ENCODE data around the gene CYBB. TPM values are rescaled to one million over a fixed set of nuclear protein-coding genes. Genes with fewer than 3 reads are reported as not detected.

The CYBB gene
- total and polyA plus RNA-seq, 2 donors from 2014 or later: 3.5 to 43.7 TPM

DNA sequence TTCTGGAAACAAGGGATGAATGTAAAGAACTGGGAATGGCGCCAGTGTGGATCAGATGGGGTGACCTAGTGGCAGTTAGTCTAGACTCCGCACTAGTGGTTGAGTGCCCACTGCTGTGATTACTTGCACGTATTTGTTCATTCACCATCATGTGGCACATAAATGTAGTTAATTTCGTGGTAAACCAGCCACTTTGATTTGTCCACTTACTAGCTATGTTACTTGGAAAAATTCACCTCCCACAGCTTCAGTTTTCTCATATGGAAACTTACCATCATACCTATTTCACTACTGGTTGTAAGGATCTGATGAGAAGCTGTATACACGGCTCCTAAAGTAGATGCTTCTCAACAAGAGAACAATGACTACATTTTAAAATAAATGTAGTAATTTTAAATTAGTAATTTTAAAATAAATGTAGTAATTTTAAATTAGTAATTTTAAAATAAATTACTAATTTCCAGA lies 67.9 kb downstream of the CYBB start:
- Histone ChIP-seq H3K4me3 (ENCODE audit: low read length in 3 of 3) (peak overlapping the region; percentile 73 to 86 (median 78)), H3K27ac (ENCODE audit: low read depth in 2 of 2, low read length in 2 of 2) (peak overlapping the region; percentile 76 to 80), H3K27me3 (ENCODE audit: control insufficient read depth, insufficient read depth, low read length) (no peaks in the 10 kb centered on the region), H3K9me3 (ENCODE audit: control insufficient read depth in 2 of 3, insufficient read depth in 1 of 3, low read length in 3 of 3) (no peaks in the 10 kb centered on the region), H3K36me3 (ENCODE audit: control insufficient read depth in 2 of 3, insufficient read depth in 3 of 3, low read length in 3 of 3) (no peaks in the 10 kb centered on the region), H3K4me1 (ENCODE audit: control insufficient read depth in 2 of 3, insufficient read depth in 2 of 3, low read depth in 1 of 3, low read length in 3 of 3) (no peaks in the 10 kb centered on the region), H3K9ac (ENCODE audit: low read length in 3 of 3) (peak overlapping the region; percentile 69 to 86 (median 76))
- no peak for DNase-seq
- FAIRE-seq: peak; percentile 99
- TF ChIP-seq, protein P1, sequence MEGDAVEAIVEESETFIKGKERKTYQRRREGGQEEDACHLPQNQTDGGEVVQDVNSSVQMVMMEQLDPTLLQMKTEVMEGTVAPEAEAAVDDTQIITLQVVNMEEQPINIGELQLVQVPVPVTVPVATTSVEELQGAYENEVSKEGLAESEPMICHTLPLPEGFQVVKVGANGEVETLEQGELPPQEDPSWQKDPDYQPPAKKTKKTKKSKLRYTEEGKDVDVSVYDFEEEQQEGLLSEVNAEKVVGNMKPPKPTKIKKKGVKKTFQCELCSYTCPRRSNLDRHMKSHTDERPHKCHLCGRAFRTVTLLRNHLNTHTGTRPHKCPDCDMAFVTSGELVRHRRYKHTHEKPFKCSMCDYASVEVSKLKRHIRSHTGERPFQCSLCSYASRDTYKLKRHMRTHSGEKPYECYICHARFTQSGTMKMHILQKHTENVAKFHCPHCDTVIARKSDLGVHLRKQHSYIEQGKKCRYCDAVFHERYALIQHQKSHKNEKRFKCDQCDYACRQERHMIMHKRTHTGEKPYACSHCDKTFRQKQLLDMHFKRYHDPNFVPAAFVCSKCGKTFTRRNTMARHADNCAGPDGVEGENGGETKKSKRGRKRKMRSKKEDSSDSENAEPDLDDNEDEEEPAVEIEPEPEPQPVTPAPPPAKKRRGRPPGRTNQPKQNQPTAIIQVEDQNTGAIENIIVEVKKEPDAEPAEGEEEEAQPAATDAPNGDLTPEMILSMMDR (IDR thresholded peaks at IDR 0.05; ENCODE audit: borderline replicate concordance, extremely low read depth, insufficient read depth): no peak
- intact Hi-C loops (cut with DNase I): no loop called here

DNA sequence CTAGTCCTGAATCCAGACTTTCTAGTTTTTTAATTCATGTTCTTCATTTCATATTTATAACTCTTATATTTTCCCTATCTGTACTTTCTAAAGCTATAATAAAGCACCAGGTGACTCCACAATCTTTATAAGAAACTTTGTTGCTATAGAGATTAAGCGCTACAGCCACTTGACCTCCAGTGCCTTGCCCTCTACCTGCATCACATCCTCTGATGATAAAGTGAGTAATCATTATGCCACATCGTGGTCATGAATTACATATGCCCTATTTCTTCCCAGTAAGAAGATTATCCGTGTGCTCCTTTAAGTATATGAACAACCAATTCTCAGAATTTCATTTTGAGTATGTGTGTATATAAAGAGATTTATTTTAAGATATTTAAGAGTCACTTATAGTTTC lies 74.3 kb downstream of the CYBB start:
- Histone ChIP-seq H3K27me3 (ENCODE audit: control insufficient read depth, insufficient read depth, low read length) (no peaks in the 10 kb centered on the region), H3K4me3 (ENCODE audit: low read length in 3 of 3) (no peak overlapping the region), H3K4me1 (ENCODE audit: control insufficient read depth in 2 of 3, insufficient read depth in 2 of 3, low read depth in 1 of 3, low read length in 3 of 3) (no peaks in the 10 kb centered on the region), H3K27ac (ENCODE audit: low read depth in 2 of 2, low read length in 2 of 2) (no peak overlapping the region), H3K9me3 (ENCODE audit: control insufficient read depth in 2 of 3, insufficient read depth in 1 of 3, low read length in 3 of 3) (no peaks in the 10 kb centered on the region), H3K36me3 (ENCODE audit: control insufficient read depth in 2 of 3, insufficient read depth in 3 of 3, low read length in 3 of 3) (no peaks in the 10 kb centered on the region), H3K9ac (ENCODE audit: low read length in 3 of 3) (no peak overlapping the region)
- no peak for DNase-seq
- intact Hi-C loops (cut with DNase I): no loop called here
- TF ChIP-seq, protein P1 (IDR thresholded peaks at IDR 0.05; ENCODE audit: borderline replicate concordance, extremely low read depth, insufficient read depth): no peak
- no peak for FAIRE-seq

DNA sequence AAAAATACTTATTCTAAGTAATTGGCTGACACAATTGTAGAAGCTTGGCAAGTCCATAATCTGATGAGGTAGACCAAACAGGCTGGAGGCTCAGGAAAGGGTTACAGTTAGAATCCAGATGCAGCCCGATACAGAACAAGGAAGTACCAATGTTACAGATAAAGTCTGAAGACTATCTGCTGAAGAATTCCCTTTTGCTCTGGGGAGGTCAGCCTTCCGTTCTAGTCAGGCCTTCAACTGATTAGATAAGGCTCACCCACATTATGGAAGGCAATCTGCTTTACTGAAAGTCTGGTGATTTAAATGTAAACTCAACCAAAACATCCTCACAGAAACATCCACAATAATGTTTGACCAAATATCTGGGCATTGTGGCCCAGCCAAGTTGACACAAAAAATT lies 74.9 kb downstream of the CYBB start:
- no peak for DNase-seq
- Histone ChIP-seq H3K27me3 (ENCODE audit: control insufficient read depth, insufficient read depth, low read length) (no peaks in the 10 kb centered on the region), H3K27ac (ENCODE audit: low read depth in 2 of 2, low read length in 2 of 2) (no peak overlapping the region), H3K36me3 (ENCODE audit: control insufficient read depth in 2 of 3, insufficient read depth in 3 of 3, low read length in 3 of 3) (no peaks in the 10 kb centered on the region), H3K4me1 (ENCODE audit: control insufficient read depth in 2 of 3, insufficient read depth in 2 of 3, low read depth in 1 of 3, low read length in 3 of 3) (no peaks in the 10 kb centered on the region), H3K9ac (ENCODE audit: low read length in 3 of 3) (no peak overlapping the region), H3K9me3 (ENCODE audit: control insufficient read depth in 2 of 3, insufficient read depth in 1 of 3, low read length in 3 of 3) (no peaks in the 10 kb centered on the region), H3K4me3 (ENCODE audit: low read length in 3 of 3) (no peak overlapping the region)
- FAIRE-seq: no peak
- TF ChIP-seq, protein P1 (IDR thresholded peaks at IDR 0.05; ENCODE audit: borderline replicate concordance, extremely low read depth, insufficient read depth): no peak
- intact Hi-C loops (cut with DNase I): no loop called here

DNA sequence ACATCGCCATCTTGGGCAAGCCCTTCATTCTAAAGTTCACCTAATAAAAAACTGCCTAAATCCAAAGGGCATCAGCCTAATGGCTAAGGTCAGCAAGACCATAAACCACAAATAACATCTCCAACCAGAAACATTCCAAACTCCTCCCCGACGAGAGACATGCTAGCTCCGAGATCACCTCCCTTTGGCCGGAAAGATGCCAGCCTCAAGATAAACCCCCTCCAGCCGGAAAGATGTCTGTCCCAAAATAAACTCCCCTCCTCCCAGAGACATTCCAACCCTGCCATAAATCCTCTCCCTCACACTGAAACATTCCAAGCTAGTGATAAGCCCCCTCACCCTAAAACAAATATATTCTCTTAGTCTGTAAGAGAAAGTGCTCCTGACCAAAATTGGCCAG lies 80.9 kb downstream of the CYBB start:
- TF ChIP-seq, protein P1 (IDR thresholded peaks at IDR 0.05; ENCODE audit: borderline replicate concordance, extremely low read depth, insufficient read depth): no peak
- H3K27me3 ChIP-seq (ENCODE audit: control insufficient read depth, insufficient read depth, low read length): no peaks in the 10 kb centered on the region
- no peaks in the 10 kb centered on the region for H3K36me3 ChIP-seq (ENCODE audit: control insufficient read depth in 2 of 3, insufficient read depth in 3 of 3, low read length in 3 of 3)
- FAIRE-seq (no peak), DNase-seq (peak in 1 of 5 donors; percentile 34)
- H3K4me3 ChIP-seq (ENCODE audit: low read length in 3 of 3): no peak overlapping the region
- H3K4me1 ChIP-seq (ENCODE audit: control insufficient read depth in 2 of 3, insufficient read depth in 2 of 3, low read depth in 1 of 3, low read length in 3 of 3): peaks cover 0 to 8% (median 0%) of the 10 kb centered on the region in 3 donors
- H3K9me3 ChIP-seq (ENCODE audit: control insufficient read depth in 2 of 3, insufficient read depth in 1 of 3, low read length in 3 of 3): no peaks in the 10 kb centered on the region
- no peak overlapping the region for H3K9ac ChIP-seq (ENCODE audit: low read length in 3 of 3)
- intact Hi-C loops (cut with DNase I): no loop called here
- no peak overlapping the region for H3K27ac ChIP-seq (ENCODE audit: low read depth in 2 of 2, low read length in 2 of 2)

All from kidney (tissue), 14 donors.